Ectodermal cell (in vitro differentiated cells): ENCODE data around the gene TDRKH. TPM values are rescaled to one million over a fixed set of nuclear protein-coding genes. Genes with fewer than 3 reads are reported as not detected.

Experiments
- H3K27ac ChIP-seq: 2 replicates; pipeline ENCODE4 v1.7.0; 2013; ENCODE audit warnings: mild to moderate bottlenecking, low read depth, low read length; ENCODE audit not compliant: insufficient read depth, poor library complexity, severe bottlenecking
- H3K27me3 ChIP-seq: 2 replicates; pipeline ENCODE4 v1.7.0; 2013; ENCODE audit warnings: mild to moderate bottlenecking, low read length; ENCODE audit not compliant: insufficient read depth, control insufficient read depth, poor library complexity, severe bottlenecking
- H3K36me3 ChIP-seq: one replicate; pipeline ENCODE4 v1.7.0; 2013; ENCODE audit warnings: low read length; ENCODE audit not compliant: control insufficient read depth, insufficient read depth
- H3K4me1 ChIP-seq: one replicate; pipeline ENCODE4 v1.7.0; 2013; ENCODE audit warnings: low read length; ENCODE audit not compliant: control insufficient read depth, insufficient read depth
- H3K4me3 ChIP-seq: 2 replicates; pipeline ENCODE4 v1.7.0; 2013; ENCODE audit warnings: low read depth, low read length, control low read depth; ENCODE audit not compliant: insufficient read depth
- H3K9me3 ChIP-seq: 2 replicates; pipeline ENCODE4 v1.7.0; 2013; ENCODE audit warnings: mild to moderate bottlenecking, low read length, moderate library complexity; ENCODE audit not compliant: control insufficient read depth
- WGBS, 2 experiments: methylation state at CpG; one replicate each; pipeline ENCODE4 v1.1.7; 2013; ENCODE audit warnings: missing lambda C conversion rate in 2 of 2; 5-methylcytosine and 5-hydroxymethylcytosine counted together
- polyA plus RNA-seq, 4 experiments: library from polyadenylated mRNA; stranded (reverse); fragments of 50-300 nt; gene quantifications; one replicate each; pipeline ENCODE4 v1.2.3, GENCODE V29; 2013

TDRKH gene, protein sequence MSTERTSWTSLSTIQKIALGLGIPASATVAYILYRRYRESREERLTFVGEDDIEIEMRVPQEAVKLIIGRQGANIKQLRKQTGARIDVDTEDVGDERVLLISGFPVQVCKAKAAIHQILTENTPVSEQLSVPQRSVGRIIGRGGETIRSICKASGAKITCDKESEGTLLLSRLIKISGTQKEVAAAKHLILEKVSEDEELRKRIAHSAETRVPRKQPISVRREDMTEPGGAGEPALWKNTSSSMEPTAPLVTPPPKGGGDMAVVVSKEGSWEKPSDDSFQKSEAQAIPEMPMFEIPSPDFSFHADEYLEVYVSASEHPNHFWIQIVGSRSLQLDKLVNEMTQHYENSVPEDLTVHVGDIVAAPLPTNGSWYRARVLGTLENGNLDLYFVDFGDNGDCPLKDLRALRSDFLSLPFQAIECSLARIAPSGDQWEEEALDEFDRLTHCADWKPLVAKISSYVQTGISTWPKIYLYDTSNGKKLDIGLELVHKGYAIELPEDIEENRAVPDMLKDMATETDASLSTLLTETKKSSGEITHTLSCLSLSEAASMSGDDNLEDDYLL
- 22.7 TPM for polyA plus RNA-seq (2013, experiment 1 of 4)
- polyA plus RNA-seq (2013, experiment 2 of 4): 22.0 TPM
- polyA plus RNA-seq (2013, experiment 3 of 4): 20.0 TPM
- 19.8 TPM for polyA plus RNA-seq (2013, experiment 4 of 4)

DNA sequence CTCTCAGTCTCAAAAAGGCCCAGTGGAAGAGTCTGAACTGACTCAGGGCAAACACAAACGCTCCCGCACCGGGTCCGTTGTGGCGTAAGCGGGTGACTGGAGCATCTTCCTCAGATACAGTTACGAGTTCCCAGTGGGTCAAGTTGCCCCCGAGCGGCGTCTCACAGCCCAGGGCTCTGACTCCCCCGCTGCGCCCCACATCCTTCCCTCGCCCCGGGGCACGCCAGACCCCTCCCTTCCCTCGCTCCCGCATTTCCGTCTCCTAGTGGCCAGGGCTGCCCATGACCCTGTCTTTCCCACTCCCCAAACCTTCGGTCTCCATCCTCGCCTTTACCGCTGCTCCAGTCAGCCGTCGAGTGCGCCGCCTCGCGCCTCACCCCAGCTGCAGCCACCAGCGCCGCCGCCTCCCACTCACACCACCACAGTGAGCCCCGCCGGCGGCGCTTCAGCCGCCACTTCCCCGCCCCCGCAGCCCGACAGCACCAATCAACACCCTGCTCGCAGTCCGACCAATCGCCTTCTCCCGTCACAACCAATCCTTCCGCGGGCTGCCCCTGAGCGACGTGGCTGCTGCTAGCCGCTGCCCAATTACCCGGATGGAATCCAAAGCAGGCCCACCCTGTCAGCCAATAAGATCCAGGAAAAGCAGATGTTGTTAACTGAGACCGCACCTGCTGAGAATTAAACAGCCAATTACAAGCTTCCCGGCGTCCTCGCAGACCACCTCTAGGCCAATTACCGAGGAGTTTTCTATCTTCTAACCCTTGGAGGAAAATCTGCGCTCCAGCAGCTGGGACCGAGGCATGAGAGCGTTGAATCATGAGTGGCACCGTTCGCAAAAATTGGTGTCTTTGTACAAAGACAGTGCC, at the start of gene TDRKH:
TSS of gene TDRKH (minus strand) at position 430 of the 869 bp plus-strand sequence. CDS start 7,478 bp downstream, outside the sequence.
- WGBS, 2 experiments: 0% methylated on average over 58 of the region's 58 CpGs
- H3K27ac ChIP-seq: peak within 1 kb of the TSS; percentile 52
- H3K4me3 ChIP-seq: peak within 1 kb of the TSS; percentile 74
- peaks cover 13% of the 10 kb centered on the region for H3K27me3 ChIP-seq
- H3K4me1 ChIP-seq: no peaks in the 10 kb centered on the region
- H3K9me3 ChIP-seq: no peaks in the 10 kb centered on the region
- no peaks in the 10 kb centered on the region for H3K36me3 ChIP-seq

- peak within 1 kb of the TSS; percentile 43 for H3K4me3 ChIP-seq
- peaks cover 13% of the 10 kb centered on the region for H3K4me1 ChIP-seq
- H3K9me3 ChIP-seq: no peaks in the 10 kb centered on the region
- peaks cover 53% of the 10 kb centered on the region for H3K27me3 ChIP-seq
- H3K27ac ChIP-seq: no peak within 1 kb of the TSS
- WGBS, 2 experiments: 2 to 3% methylated on average over 47 of the region's 47 CpGs
- H3K36me3 ChIP-seq: no peaks in the 10 kb centered on the region
Measured at GRCh38 chr1:151839457-151840403, 49.4 kb upstream of the TDRKH start, which contains the start of gene C2CD4D. C2CD4D (minus strand) TSS chr1:151839820; CDS start chr1:151838989, 831 bp downstream.

- Histone ChIP-seq H3K27me3 (peaks cover 53% of the 10 kb centered on the region), H3K4me1 (peaks cover 13% of the 10 kb centered on the region), H3K4me3 (peak overlapping the region; percentile 43), H3K27ac (no peak overlapping the region), H3K9me3 (no peaks in the 10 kb centered on the region), H3K36me3 (no peaks in the 10 kb centered on the region)
- 3 to 8% methylated on average over 16 of the region's 16 CpGs for WGBS, 2 experiments
Measured at GRCh38 chr1:151839082-151839412, 48.7 kb upstream of the TDRKH start.

DNA sequence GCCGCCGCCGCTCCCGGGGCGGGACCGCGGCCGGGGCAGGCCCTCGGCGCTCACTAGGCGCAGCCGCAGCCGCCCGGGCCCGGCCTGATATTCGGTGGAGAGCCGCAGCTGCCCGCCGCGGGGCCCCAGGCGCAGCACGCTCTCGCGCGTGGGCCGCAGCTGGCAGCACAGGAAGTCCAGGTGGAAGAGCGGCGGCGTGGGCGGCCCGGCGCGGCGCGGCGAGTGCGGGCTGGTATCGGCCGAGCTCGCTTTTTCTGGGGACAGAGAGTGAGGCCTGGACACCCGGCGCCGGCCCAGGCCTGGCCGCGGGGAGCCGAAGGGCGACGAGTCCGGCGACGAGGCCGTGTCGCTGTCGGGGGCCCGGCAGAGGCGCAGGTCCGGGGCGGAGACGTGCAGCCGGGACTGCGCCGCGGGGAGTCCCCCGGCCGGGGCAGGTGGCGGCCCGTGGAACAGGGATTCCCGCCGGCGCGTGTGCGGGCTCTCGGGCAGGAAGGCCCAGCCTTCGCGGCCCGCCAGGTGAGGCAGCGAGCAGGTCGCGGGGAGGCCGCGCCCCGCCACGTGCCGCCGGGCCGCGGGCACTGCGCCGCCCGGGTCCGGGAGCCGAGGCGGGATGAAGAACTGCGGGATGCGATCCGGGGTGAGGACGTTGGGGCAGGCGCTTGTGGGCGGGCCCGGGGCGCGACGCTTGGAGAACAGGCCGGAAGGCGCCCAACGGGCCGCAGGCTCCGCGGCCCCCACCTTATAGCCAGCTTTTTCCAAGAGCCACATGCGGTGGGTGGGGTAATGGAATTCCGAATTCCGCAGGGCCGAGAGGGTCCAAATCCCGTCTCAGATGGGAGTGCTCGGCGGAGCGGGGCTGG, 48.2 kb upstream of the TDRKH start:
- Histone ChIP-seq H3K9me3 (no peaks in the 10 kb centered on the region), H3K27me3 (peaks cover 53% of the 10 kb centered on the region), H3K36me3 (no peaks in the 10 kb centered on the region), H3K4me3 (peak overlapping the region; percentile 43), H3K4me1 (peaks cover 13% of the 10 kb centered on the region), H3K27ac (no peak overlapping the region)
- 1% methylated on average over 117 of the region's 117 CpGs for WGBS, 2 experiments

GRCh38 chr1:151837884-151838221, 47.6 kb upstream of the TDRKH start:
- H3K9me3 ChIP-seq: no peaks in the 10 kb centered on the region
- H3K36me3 ChIP-seq: no peaks in the 10 kb centered on the region
- H3K27ac ChIP-seq: no peak overlapping the region
- 9 to 11% methylated on average over 26 of the region's 26 CpGs for WGBS, 2 experiments
- peaks cover 13% of the 10 kb centered on the region for H3K4me1 ChIP-seq
- H3K4me3 ChIP-seq: no peak overlapping the region
- H3K27me3 ChIP-seq: peaks cover 53% of the 10 kb centered on the region

- H3K27me3 ChIP-seq: peaks cover 53% of the 10 kb centered on the region
- no peaks in the 10 kb centered on the region for H3K9me3 ChIP-seq
- H3K4me1 ChIP-seq: peaks cover 13% of the 10 kb centered on the region
- 81 to 85% methylated on average over 3 of the region's 3 CpGs for WGBS, 2 experiments
- no peaks in the 10 kb centered on the region for H3K36me3 ChIP-seq
- H3K4me3 ChIP-seq: no peak overlapping the region
- H3K27ac ChIP-seq: no peak overlapping the region
Measured at GRCh38 chr1:151837197-151837596, 46.9 kb upstream of the TDRKH start.

DNA sequence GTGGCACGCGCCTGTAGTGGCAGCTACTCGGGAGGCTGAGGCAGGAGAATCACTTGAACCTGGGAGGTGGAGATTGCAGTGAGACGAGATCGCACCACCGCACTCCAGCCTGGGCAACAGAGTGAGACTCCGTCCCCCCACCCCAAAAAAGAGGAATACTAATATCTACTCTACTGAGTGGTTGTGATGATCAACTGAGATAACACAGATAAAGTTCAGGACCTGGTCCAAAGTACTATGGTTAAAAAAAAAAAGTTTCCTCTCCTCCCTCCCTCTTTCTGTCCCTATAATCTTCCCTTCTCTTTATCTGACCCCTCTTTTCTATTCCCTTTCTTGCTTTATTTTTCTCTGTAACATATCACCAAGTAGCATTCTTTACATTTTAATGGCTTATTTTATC, 45.3 kb upstream of the TDRKH start:
- Histone ChIP-seq H3K27ac (no peak overlapping the region), H3K4me1 (peaks cover 11% of the 10 kb centered on the region), H3K27me3 (peaks cover 50% of the 10 kb centered on the region), H3K9me3 (no peaks in the 10 kb centered on the region), H3K4me3 (no peak overlapping the region), H3K36me3 (no peaks in the 10 kb centered on the region)
- 91 to 92% methylated on average over 5 to 7 of the region's 7 CpGs for WGBS, 2 experiments

DNA sequence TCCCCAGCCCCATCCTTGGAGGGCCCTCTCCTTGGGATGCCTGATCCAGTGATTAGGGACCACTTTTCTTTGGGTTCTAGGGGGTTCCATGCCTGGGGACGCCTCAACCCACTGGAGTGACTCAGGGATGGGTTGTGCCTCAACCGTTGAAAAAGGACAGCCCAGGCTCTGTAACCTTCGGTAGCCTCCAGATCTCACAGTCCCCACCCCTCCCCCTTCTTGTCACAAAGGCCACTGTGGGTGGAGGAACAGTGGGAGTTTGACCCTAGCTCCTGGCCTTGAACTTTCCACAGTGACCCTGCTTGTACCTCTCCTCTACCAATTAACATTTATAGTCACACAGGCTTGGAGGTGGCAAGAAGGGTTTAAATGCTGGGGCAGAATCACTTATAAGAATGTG, 43.9 kb upstream of the TDRKH start:
- no peak overlapping the region for H3K4me3 ChIP-seq
- WGBS, 2 experiments: 64 to 87% methylated on average over 3 of the region's 3 CpGs
- H3K9me3 ChIP-seq: no peaks in the 10 kb centered on the region
- H3K36me3 ChIP-seq: no peaks in the 10 kb centered on the region
- no peak overlapping the region for H3K27ac ChIP-seq
- H3K27me3 ChIP-seq: peaks cover 36% of the 10 kb centered on the region
- H3K4me1 ChIP-seq: peaks cover 13% of the 10 kb centered on the region
